Melanocyte of skin (primary cell): ENCODE measurements around the gene DAAM1. TPM values are rescaled to one million over a fixed set of nuclear protein-coding genes. Genes with fewer than 3 reads are reported as not detected.

Experiments
- total RNA-seq, 2 donors: library from RNA; depleted of rRNA; stranded (reverse); fragments of >200 nt; gene quantifications; 2 replicates each; pipeline ENCODE4 v1.2.3, GENCODE V29; 2012

DAAM1 gene
- 10 to 100 TPM; 17.6 to 28.6 TPM for total RNA-seq

DNA sequence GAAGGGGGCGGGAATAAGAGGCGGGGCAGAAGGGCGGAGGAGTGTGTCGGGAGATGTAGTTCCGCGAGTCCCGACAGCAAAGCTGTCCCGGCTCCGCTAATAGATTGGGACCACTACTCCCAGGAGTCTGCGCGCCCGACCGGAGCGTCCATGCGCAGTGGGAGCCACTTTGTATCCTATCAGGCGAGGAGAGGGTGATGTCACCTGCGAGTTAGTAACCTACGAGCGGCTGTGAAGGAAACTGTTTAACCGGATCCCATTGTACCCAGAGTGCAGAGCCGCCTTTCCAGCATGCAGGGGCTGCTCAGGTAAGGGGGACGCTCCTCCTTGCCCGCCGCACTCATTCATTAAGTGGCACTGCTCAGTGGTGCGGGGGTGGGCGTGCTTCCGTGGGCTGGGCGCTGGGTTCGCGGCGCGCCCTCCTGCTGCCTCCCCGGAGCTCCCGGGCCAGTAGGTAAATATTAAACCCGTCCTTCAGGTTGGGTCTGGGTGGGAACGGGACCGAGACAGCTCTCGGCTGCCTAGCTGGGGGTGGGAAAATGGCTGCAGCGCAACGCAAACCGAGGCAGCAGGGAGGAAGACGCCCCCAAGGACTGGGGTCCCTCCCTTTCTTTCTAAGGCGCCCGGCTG is at the start of gene DAAM1:
Gene DAAM1 (plus strand): TSS at position 207 of the 630 bp plus-strand sequence. CDS start 74,811 bp downstream, outside the sequence.

